H1 (cell line): ENCODE results near the gene UNK. TPM values are rescaled to one million over a fixed set of nuclear protein-coding genes. Genes with fewer than 3 reads are reported as not detected.
A peak's percentile ranks its signal among the peaks of the same experiment; 100 is the strongest.

Source experiments
- CTCF ChIA-PET: fragments of 300-600 bp; sonication (Branson Sonifier 250); formaldehyde crosslinking; loops from one replicate; lab custom pipeline; 2021; ENCODE audit not compliant: partially characterized antibody; lab: Charles Lee
- POLR2A ChIA-PET: fragments of 300-600 bp; sonication (Branson Sonifier 250); formaldehyde crosslinking; loops from one replicate; lab custom pipeline; 2021; ENCODE audit warnings: inconsistent platforms; ENCODE audit not compliant: partially characterized antibody; lab: Charles Lee
- DNase-seq, 2 experiments: peaks; one replicate each; pipeline versions ENCODE4 v3.0.0 to v3.0.0-alpha.2; 2010 to 2022; ENCODE audit warnings: low spot score in 2 of 2, low read depth in 1 of 2, mixed read lengths in 1 of 2
- FAIRE-seq: peaks from 2 replicates; lab custom pipeline; 2011; peaks lifted over from hg19 to GRCh38; lab: Jason Lieb, UNC
- H2AFZ ChIP-seq: 2 replicates; pipeline ENCODE4 v1.8.1; 2012; ENCODE audit warnings: low read length, inconsistent platforms
- H2AK5ac ChIP-seq: 2 replicates; pipeline ENCODE4 v1.6.1; 2013; ENCODE audit warnings: low read depth, low read length
- H2BK120ac ChIP-seq: replicated peaks from 2 replicates; pipeline ENCODE3; 2013; ENCODE audit warnings: low read depth, low read length, inconsistent platforms
- H2BK12ac ChIP-seq: 2 replicates; pipeline ENCODE4 v1.6.1; 2013; ENCODE audit warnings: low read depth, low read length
- H2BK15ac ChIP-seq: 2 replicates; pipeline ENCODE4 v1.6.1; 2013; ENCODE audit warnings: low read length
- H2BK20ac ChIP-seq: 2 replicates; pipeline ENCODE4 v1.6.1; 2013; ENCODE audit warnings: low read length
- H2BK5ac ChIP-seq: 2 replicates; pipeline ENCODE4 v1.6.1; 2013; ENCODE audit warnings: low read depth, low read length
- H3K14ac ChIP-seq: 2 replicates; pipeline ENCODE4 v1.6.1; 2013; ENCODE audit warnings: inconsistent platforms; ENCODE audit not compliant: insufficient read length
- H3K18ac ChIP-seq: 2 replicates; pipeline ENCODE4 v1.6.1; 2013; ENCODE audit warnings: low read length; ENCODE audit errors: extremely low read depth
- H3K23ac ChIP-seq: 2 replicates; pipeline ENCODE4 v1.6.1; 2013; ENCODE audit warnings: inconsistent platforms; ENCODE audit not compliant: insufficient read length
- H3K23me2 ChIP-seq: 2 replicates; pipeline ENCODE4 v1.6.1; 2013; ENCODE audit warnings: low read depth, low read length
- H3K27ac ChIP-seq: 2 replicates; pipeline ENCODE4 v1.6.1; 2011; ENCODE audit warnings: low read depth, low read length, inconsistent platforms
- H3K27me3 ChIP-seq, 4 experiments: replicated peaks in 1 of 4; 1 replicate in 1 of 4; 2 replicates in 3 of 4; pipeline versions ENCODE4 v1.6.1 to v1.8.1; 2011 to 2013; ENCODE audit warnings: low read length in 3 of 4, mild to moderate bottlenecking in 3 of 4, inconsistent platforms in 2 of 4, mixed read lengths in 2 of 4, moderate library complexity in 1 of 4; ENCODE audit not compliant: control insufficient read depth in 3 of 4, insufficient read depth in 3 of 4; ENCODE audit errors: extremely low read depth in 1 of 4
- H3K36me3 ChIP-seq, 4 experiments: 2 replicates each; pipeline versions ENCODE4 v1.6.1 to v1.8.1; 2011 to 2013; ENCODE audit warnings: mild to moderate bottlenecking in 4 of 4, low read length in 3 of 4, moderate library complexity in 2 of 4, control low read depth in 1 of 4, inconsistent platforms in 1 of 4; ENCODE audit not compliant: insufficient read depth in 4 of 4, control insufficient read depth in 2 of 4
- H3K4ac ChIP-seq: replicated peaks from 2 replicates; pipeline ENCODE3; 2013; ENCODE audit warnings: low read length, low read depth, mixed read lengths, inconsistent platforms; ENCODE audit not compliant: insufficient read length
- H3K4me1 ChIP-seq, 4 experiments: replicated peaks in 1 of 4; 1 replicate in 1 of 4; 2 replicates in 3 of 4; pipeline versions ENCODE4 v1.6.1 to v1.8.1; 2011 to 2013; ENCODE audit warnings: low read length in 3 of 4, inconsistent platforms in 2 of 4, mixed read lengths in 1 of 4; ENCODE audit not compliant: insufficient read depth in 4 of 4, control insufficient read depth in 3 of 4
- H3K4me2 ChIP-seq, 2 experiments: 2 replicates each; pipeline versions ENCODE4 v1.6.1 to v1.8.1; 2011 to 2013; ENCODE audit warnings: low read depth in 2 of 2, low read length in 2 of 2, control low read depth in 1 of 2, inconsistent platforms in 1 of 2, mild to moderate bottlenecking in 1 of 2; ENCODE audit not compliant: insufficient read depth in 1 of 2
- H3K4me3 ChIP-seq, 4 experiments: fragments of 200-600, 300-600 bp in 1 of 4; sonication (generic), shearing (Covaris generic), sonication (Bioruptor Twin) in 1 of 4; 2 replicates each; pipeline versions ENCODE4 v1.5.1 to v1.8.1; 2011 to 2016; ENCODE audit warnings: low read length in 4 of 4, low read depth in 3 of 4, control low read depth in 2 of 4, inconsistent platforms in 2 of 4, mild to moderate bottlenecking in 2 of 4, mixed read lengths in 1 of 4, moderate library complexity in 1 of 4; ENCODE audit not compliant: insufficient read depth in 2 of 4; ENCODE audit errors: extremely low read depth in 1 of 4
- H3K56ac ChIP-seq: replicated peaks from 2 replicates; pipeline ENCODE3; 2013; ENCODE audit warnings: low read depth, mild to moderate bottlenecking, mixed read lengths, low read length, inconsistent platforms; ENCODE audit not compliant: insufficient read length
- H3K79me1 ChIP-seq: 2 replicates; pipeline ENCODE4 v1.6.1; 2013; ENCODE audit warnings: low read depth, low read length, control low read depth
- H3K79me2 ChIP-seq, 2 experiments: 2 replicates each; pipeline versions ENCODE4 v1.6.1 to v1.8.1; 2012 to 2013; ENCODE audit warnings: low read length in 2 of 2, mild to moderate bottlenecking in 2 of 2, inconsistent platforms in 1 of 2; ENCODE audit not compliant: insufficient read depth in 2 of 2, control insufficient read depth in 1 of 2
- H3K9ac ChIP-seq, 4 experiments: replicated peaks in 1 of 4; 1 replicate in 1 of 4; 2 replicates in 3 of 4; pipeline versions ENCODE4 v1.6.1 to v1.8.1; 2011 to 2013; ENCODE audit warnings: low read depth in 3 of 4, low read length in 3 of 4, control low read depth in 2 of 4, mild to moderate bottlenecking in 2 of 4, moderate library complexity in 2 of 4, inconsistent platforms in 1 of 4; ENCODE audit errors: extremely low read depth in 1 of 4
- H3K9me3 ChIP-seq, 2 experiments: 2 replicates each; pipeline versions ENCODE4 v1.6.1 to v1.8.1; 2012 to 2013; ENCODE audit warnings: mild to moderate bottlenecking in 2 of 2, moderate library complexity in 2 of 2, control low read depth in 1 of 2, inconsistent platforms in 1 of 2, low read depth in 1 of 2, low read length in 1 of 2, mixed read lengths in 1 of 2; ENCODE audit not compliant: insufficient read depth in 2 of 2
- H4K20me1 ChIP-seq, 2 experiments: replicated peaks in 1 of 2; 2 replicates each; pipeline versions ENCODE3 to v1.8.1; 2011 to 2013; ENCODE audit warnings: inconsistent platforms in 2 of 2, low read length in 2 of 2, mild to moderate bottlenecking in 1 of 2; ENCODE audit not compliant: insufficient read depth in 2 of 2, control insufficient read depth in 1 of 2
- H4K5ac ChIP-seq: 2 replicates; pipeline ENCODE4 v1.6.1; 2013; ENCODE audit warnings: low read length, low read depth, mixed read lengths, inconsistent platforms; ENCODE audit not compliant: insufficient read length
- H4K8ac ChIP-seq: 2 replicates; pipeline ENCODE4 v1.8.0; 2013; ENCODE audit warnings: mild to moderate bottlenecking, moderate library complexity, low read length, inconsistent platforms; ENCODE audit not compliant: insufficient read depth; ENCODE audit errors: extremely low read depth
- H4K91ac ChIP-seq: replicated peaks from 2 replicates; pipeline ENCODE3; 2013; ENCODE audit warnings: low read length, mixed read lengths, inconsistent platforms; ENCODE audit not compliant: insufficient read length
- PHF8 ChIP-seq: fragments of 200-600 bp; sonication (generic); conservative IDR thresholded peaks from 2 replicates; pipeline ENCODE4 v1.7.1; 2012; ENCODE audit warnings: low read depth, mild to moderate bottlenecking, inconsistent platforms, low read length, moderate library complexity
- TBP ChIP-seq: IDR thresholded peaks from 2 replicates; pipeline ENCODE4 v1.6.1; 2011; ENCODE audit warnings: low read depth, low read length, improper control_type of control experiment
- YY1 ChIP-seq: IDR thresholded peaks from 2 replicates; pipeline ENCODE4 v1.6.1; 2011; ENCODE audit warnings: low read depth, mild to moderate bottlenecking, low read length
- ZNF274 ChIP-seq: IDR thresholded peaks from 2 replicates; pipeline ENCODE4 v1.7.0; 2012; ENCODE audit warnings: low read length, borderline replicate concordance; ENCODE audit errors: extremely low read depth
- WGBS, 2 experiments: shearing (Covaris generic) in 1 of 2; methylation state at CpG; one replicate each; pipeline versions ENCODE4 v1.1.6 to v1.1.7; 2013 to 2015; ENCODE audit warnings: low lambda C conversion rate in 2 of 2, mixed read lengths in 2 of 2, inconsistent platforms in 1 of 2, low coverage in 1 of 2, missing lambda C conversion rate in 1 of 2; ENCODE audit not compliant: insufficient replicate concordance in 2 of 2, insufficient coverage in 1 of 2, insufficient read length in 1 of 2; ENCODE audit errors: extremely low coverage in 1 of 2, missing lambda C conversion rate in 1 of 2; 5-methylcytosine and 5-hydroxymethylcytosine counted together
- polyA plus RNA-seq, 7 experiments: library from polyadenylated mRNA; depleted of rRNA in 3 of 7; stranded (reverse) in 5 of 7; unstranded in 2 of 7; fragments of >200 nt in 5 of 7; fragments of 200-250 nt in 2 of 7; gene quantifications; 1 replicate in 5 of 7; 2 replicates in 1 of 7; 4 replicates in 1 of 7; pipeline versions ENCODE4 v1.2.1 to v1.2.3, GENCODE V29; 2011 to 2013; ENCODE audit warnings: missing spikeins in 2 of 7, mixed read lengths in 2 of 7
- total RNA-seq: library from RNA; stranded (reverse); fragmentation: NEBNext Ultra II Directional; extraction: Animal tissue kit (Norgen Biotek cat#: 25700); gene quantifications from 2 replicates; pipeline ENCODE4 v1.2.1, GENCODE V29; 2021

UNK gene
- total and polyA plus RNA-seq, 2 of the 8 experiments (the other 6 are each of a cell fraction or from before 2014, with no cell fraction given), result 24.2 to 33.3 TPM

DNA sequence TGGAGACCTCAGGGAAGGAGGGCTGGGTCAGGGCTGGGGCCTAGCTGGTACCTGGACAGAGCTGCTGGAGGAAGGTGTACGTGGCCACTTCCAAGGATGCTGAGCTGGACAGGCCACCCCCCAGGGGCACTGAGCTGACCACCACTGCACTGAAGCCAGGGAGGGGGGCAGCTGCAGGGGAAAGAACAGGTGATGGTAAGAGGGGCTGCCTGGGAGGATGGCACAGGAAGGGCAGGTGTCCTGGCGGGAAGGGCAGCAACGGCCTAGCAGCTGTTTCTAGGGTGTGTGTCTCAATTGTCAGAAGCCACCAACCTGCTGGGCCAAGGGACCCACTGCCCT lies 21.4 kb upstream of the UNK start:
- H3K27me3 ChIP-seq, result peaks cover 0 to 2% (median 0%) of the 10 kb centered on the region in 4 experiments; a peak in 2 of 7 replicates
- H2AK5ac ChIP-seq, result no peak overlapping the region; the same call in 1 of the 2 replicates
- no peaks in the 10 kb centered on the region for H3K36me3 ChIP-seq
- H3K9ac ChIP-seq, result no peak overlapping the region
- ChIA-PET POLR2A (interaction anchor here (0.9 to 15.1 kb wide), 4 partner anchors 10 to 67 kb away, joined by 3 to 425 read pairs (median 28); partner anchors contain the start of gene UNK), CTCF (interaction anchor here (1.0 to 19.5 kb wide), 13 partner anchors 11 to 201 kb away, joined by 3 to 359 read pairs (median 5); partner anchors contain the start of genes SMIM5 and UNK)
- H3K23me2 ChIP-seq, result peaks cover 3% of the 10 kb centered on the region; the same call in 1 of the 2 replicates
- H3K79me2 ChIP-seq, result no peaks in the 10 kb centered on the region
- H4K5ac ChIP-seq, result no peak overlapping the region
- H3K9me3 ChIP-seq, result no peaks in the 10 kb centered on the region
- no peak overlapping the region for H3K56ac ChIP-seq
- no peak for FAIRE-seq
- H3K4ac ChIP-seq, result no peak overlapping the region
- H3K18ac ChIP-seq, result no peak overlapping the region
- H2BK5ac ChIP-seq, result no peak overlapping the region
- H2BK12ac ChIP-seq, result 0 out of 2 replicates have a peak overlapping the region, but pooled peaks have one; percentile 7
- no peak overlapping the region for H2BK120ac ChIP-seq
- no peak overlapping the region for H4K91ac ChIP-seq
- no peak overlapping the region for H2AFZ ChIP-seq
- no peak overlapping the region for H3K14ac ChIP-seq
- no peak overlapping the region; a peak in 1 of 4 replicates for H3K4me2 ChIP-seq
- H3K4me3 ChIP-seq, result no peak overlapping the region
- H2BK20ac ChIP-seq, result no peak overlapping the region
- no peaks in the 10 kb centered on the region for H3K79me1 ChIP-seq
- no peak overlapping the region for H3K23ac ChIP-seq
- no peaks in the 10 kb centered on the region for H4K20me1 ChIP-seq
- no peak for DNase-seq
- H4K8ac ChIP-seq, result no peak overlapping the region; the same call in 1 of the 2 replicates
- 92% methylated on average over 3 of the region's 3 CpGs; no CpG with 5 or more reads in 1 of the 2 experiments for WGBS, 2 experiments
- H3K4me1 ChIP-seq, result peaks cover 0 to 10% (median 6%) of the 10 kb centered on the region in 4 experiments; a peak in 5 of 7 replicates
- H3K27ac ChIP-seq, result no peak overlapping the region
- H2BK15ac ChIP-seq, result no peak overlapping the region
- no peak for TF ChIP-seq TBP
- no peak for TF ChIP-seq PHF8
- TF ChIP-seq ZNF274, result no peak
- TF ChIP-seq YY1, result no peak
